ENCODE measurements around the gene HBG2. TPM values are rescaled to one million over a fixed set of nuclear protein-coding genes. Genes with fewer than 3 reads are reported as not detected.
"Not testable (repeated sequence)": the region's sequence is repeated elsewhere in the genome, so short reads cannot be mapped to it uniquely, and the experiment has no call there.

Gene HBG2
- total and polyA plus RNA-seq, 2 of the 4 experiments (the other 2 are of a cell fraction), result 0.54 TPM; not detected in 1

- in situ Hi-C loops (cut with MboI; ENCODE audit: low sequenced_read_pairs) (no loop called here), dilution Hi-C loops (cut with HindIII; ENCODE audit: low sequenced_read_pairs, unreplicated experiment) (no loop called here), intact Hi-C loops (cut with micrococcal nuclease) (no loop called here)
- H2AK5ac ChIP-seq (ENCODE audit: low read depth, low read length), result no peak overlapping the region
- H4K20me1 ChIP-seq (ENCODE audit: insufficient read depth, low read length), result no peaks in the 10 kb centered on the region
- ATAC-seq (ENCODE audit: low read depth) (no peak), DNase-seq (no peak)
- TF ChIP-seq SMC3 (IDR thresholded peaks at IDR 0.05; ENCODE audit: low read depth, low read length), result no peak
- ChIA-PET CTCF (interaction anchor here (0.6 kb wide), 1 partner anchor 15 kb away, joined by 3 read pairs; no protein-coding TSS in a partner anchor), POLR2A (ENCODE audit: unreplicated experiment) (no interaction called here)
- H3K4me1 ChIP-seq (ENCODE audit: control insufficient read depth, insufficient read depth, low read length), result no peaks in the 10 kb centered on the region
- no peak overlapping the region for H3K9ac ChIP-seq (ENCODE audit: low read depth, low read length)
- no peak overlapping the region for H3K27ac ChIP-seq (ENCODE audit: insufficient read depth, low read length)
- H3K4ac ChIP-seq (ENCODE audit: low read depth, low read length), result no peak overlapping the region
- no peak overlapping the region for H2BK15ac ChIP-seq (ENCODE audit: low read depth, low read length)
- H2AK9ac ChIP-seq (replicated peaks; ENCODE audit: low read depth, low read length, poor library complexity), result no peak overlapping the region
- no TSS peak for BruUV-seq (replicated peaks)
- no peak overlapping the region for H3K23ac ChIP-seq (ENCODE audit: low read depth, low read length)
- 17% methylated on average over 1 of the region's 2 CpGs; no CpG with 5 or more reads in 1 of the 2 experiments for WGBS, 2 experiments (ENCODE audit: extremely low coverage in 2 of 2, insufficient read length in 1 of 2)
- H2BK20ac ChIP-seq (ENCODE audit: low read depth, low read length), result no peak overlapping the region; the same call in 1 of the 2 replicates
- no peak overlapping the region for H4K8ac ChIP-seq (ENCODE audit: low read depth in 2 of 2, low read length in 2 of 2)
- H3K18ac ChIP-seq (ENCODE audit: low read depth, low read length), result no peak overlapping the region
- no peaks in the 10 kb centered on the region for H3K27me3 ChIP-seq (ENCODE audit: control insufficient read depth, insufficient read depth, low read length)
- no peak overlapping the region for H3K56ac ChIP-seq (ENCODE audit: extremely low read depth, insufficient read depth, low read length)
- H3K4me2 ChIP-seq (ENCODE audit: low read depth, low read length), result no peak overlapping the region
- no peaks in the 10 kb centered on the region for H3K79me1 ChIP-seq (ENCODE audit: low read depth in 1 of 2, low read length in 2 of 2)
- no peak overlapping the region for H2BK5ac ChIP-seq (ENCODE audit: low read depth, low read length, poor library complexity, severe bottlenecking)
- H3K9me3 ChIP-seq (ENCODE audit: control insufficient read depth, insufficient read depth, low read length), result 0 out of 2 replicates have a peak, but pooled peaks cover 2% of the 10 kb centered on the region
- H3K4me3 ChIP-seq (ENCODE audit: insufficient read depth, low read depth, low read length), result no peak overlapping the region
- H3K36me3 ChIP-seq (ENCODE audit: control insufficient read depth, insufficient read depth, low read length), result no peaks in the 10 kb centered on the region
- H4K5ac ChIP-seq (ENCODE audit: low read depth, low read length), result no peak overlapping the region
- H4K91ac ChIP-seq (ENCODE audit: insufficient read depth, low read depth, low read length), result no peak overlapping the region
- no peak overlapping the region for H2AFZ ChIP-seq (replicated peaks; ENCODE audit: low read length, poor library complexity)
- no peak overlapping the region for H2BK120ac ChIP-seq (ENCODE audit: low read depth, low read length)
- no peaks in the 10 kb centered on the region for H3K9me1 ChIP-seq (ENCODE audit: insufficient read depth, low read length)
- no peak overlapping the region for H3K14ac ChIP-seq (replicated peaks; ENCODE audit: low read depth, low read length)
Measured at GRCh38 chr11:5257296-5257695, 2.7 kb upstream of the HBG2 start.

DNA sequence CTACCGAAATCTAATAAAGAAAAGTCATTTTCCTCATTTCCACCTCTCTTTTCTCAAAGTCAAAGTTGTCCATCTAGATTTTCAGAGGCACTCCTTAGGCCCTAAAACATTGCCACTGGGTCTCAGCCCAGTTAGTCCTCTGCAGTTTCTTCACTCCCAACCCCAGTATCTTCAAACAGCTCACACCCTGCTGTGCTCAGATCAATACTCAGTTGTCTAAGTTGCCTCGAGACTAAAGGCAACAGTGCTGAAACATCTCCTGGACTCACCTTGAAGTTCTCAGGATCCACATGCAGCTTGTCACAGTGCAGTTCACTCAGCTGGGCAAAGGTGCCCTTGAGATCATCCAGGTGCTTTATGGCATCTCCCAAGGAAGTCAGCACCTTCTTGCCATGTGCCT lies 558 bp downstream of the HBG2 start:
- H3K4me1 ChIP-seq (ENCODE audit: control insufficient read depth, insufficient read depth, low read length); H3K36me3 ChIP-seq (ENCODE audit: control insufficient read depth, insufficient read depth, low read length); BruUV-seq (replicated peaks); H4K91ac ChIP-seq (ENCODE audit: insufficient read depth, low read depth, low read length); H3K4me2 ChIP-seq (ENCODE audit: low read depth, low read length); H3K4ac ChIP-seq (ENCODE audit: low read depth, low read length); in situ Hi-C loops (cut with MboI; ENCODE audit: low sequenced_read_pairs); H3K9me1 ChIP-seq (ENCODE audit: insufficient read depth, low read length); intact Hi-C loops (cut with micrococcal nuclease); H3K56ac ChIP-seq (ENCODE audit: extremely low read depth, insufficient read depth, low read length); H2BK5ac ChIP-seq (ENCODE audit: low read depth, low read length, poor library complexity, severe bottlenecking); H3K23ac ChIP-seq (ENCODE audit: low read depth, low read length); H4K20me1 ChIP-seq (ENCODE audit: insufficient read depth, low read length); H3K79me1 ChIP-seq (ENCODE audit: low read depth in 1 of 2, low read length in 2 of 2); H3K4me3 ChIP-seq (ENCODE audit: insufficient read depth, low read depth, low read length); H2AFZ ChIP-seq (replicated peaks; ENCODE audit: low read length, poor library complexity); DNase-seq; H3K14ac ChIP-seq (replicated peaks; ENCODE audit: low read depth, low read length); ATAC-seq (ENCODE audit: low read depth); H2AK9ac ChIP-seq (replicated peaks; ENCODE audit: low read depth, low read length, poor library complexity); H3K9me3 ChIP-seq (ENCODE audit: control insufficient read depth, insufficient read depth, low read length); H3K27ac ChIP-seq (ENCODE audit: insufficient read depth, low read length); H2BK15ac ChIP-seq (ENCODE audit: low read depth, low read length); H4K8ac ChIP-seq (ENCODE audit: low read depth in 2 of 2, low read length in 2 of 2); H3K27me3 ChIP-seq (ENCODE audit: control insufficient read depth, insufficient read depth, low read length); CTCF ChIA-PET; H3K9ac ChIP-seq (ENCODE audit: low read depth, low read length); H4K5ac ChIP-seq (ENCODE audit: low read depth, low read length); dilution Hi-C loops (cut with HindIII; ENCODE audit: low sequenced_read_pairs, unreplicated experiment); H2BK20ac ChIP-seq (ENCODE audit: low read depth, low read length); POLR2A ChIA-PET (ENCODE audit: unreplicated experiment): not testable (repeated sequence)
- H2AK5ac ChIP-seq (ENCODE audit: low read depth, low read length), result peak overlapping the region; percentile 3
- H2BK120ac ChIP-seq (ENCODE audit: low read depth, low read length), result 0 out of 2 replicates have a peak overlapping the region, but pooled peaks have one; percentile 3
- 0 out of 2 replicates have a peak overlapping the region, but pooled peaks have one; percentile 24 for H3K18ac ChIP-seq (ENCODE audit: low read depth, low read length)
- 60% methylated on average over 2 of the region's 2 CpGs; no CpG with 5 or more reads in 1 of the 2 experiments for WGBS, 2 experiments (ENCODE audit: extremely low coverage in 2 of 2, insufficient read length in 1 of 2)

All from IMR-90 (cell line).